Bronchial smooth muscle cell (primary cell): Measurements from ENCODE around the gene DLEU7. TPM values are rescaled to one million over a fixed set of nuclear protein-coding genes. Genes with fewer than 3 reads are reported as not detected.

Source experiments
- total RNA-seq: library from RNA; depleted of rRNA; stranded (reverse); fragments of >200 nt; gene quantifications from 2 replicates; pipeline ENCODE4 v1.2.1, GENCODE V29; 2014

DLEU7 gene
- total RNA-seq: not detected in 2 replicates

DNA sequence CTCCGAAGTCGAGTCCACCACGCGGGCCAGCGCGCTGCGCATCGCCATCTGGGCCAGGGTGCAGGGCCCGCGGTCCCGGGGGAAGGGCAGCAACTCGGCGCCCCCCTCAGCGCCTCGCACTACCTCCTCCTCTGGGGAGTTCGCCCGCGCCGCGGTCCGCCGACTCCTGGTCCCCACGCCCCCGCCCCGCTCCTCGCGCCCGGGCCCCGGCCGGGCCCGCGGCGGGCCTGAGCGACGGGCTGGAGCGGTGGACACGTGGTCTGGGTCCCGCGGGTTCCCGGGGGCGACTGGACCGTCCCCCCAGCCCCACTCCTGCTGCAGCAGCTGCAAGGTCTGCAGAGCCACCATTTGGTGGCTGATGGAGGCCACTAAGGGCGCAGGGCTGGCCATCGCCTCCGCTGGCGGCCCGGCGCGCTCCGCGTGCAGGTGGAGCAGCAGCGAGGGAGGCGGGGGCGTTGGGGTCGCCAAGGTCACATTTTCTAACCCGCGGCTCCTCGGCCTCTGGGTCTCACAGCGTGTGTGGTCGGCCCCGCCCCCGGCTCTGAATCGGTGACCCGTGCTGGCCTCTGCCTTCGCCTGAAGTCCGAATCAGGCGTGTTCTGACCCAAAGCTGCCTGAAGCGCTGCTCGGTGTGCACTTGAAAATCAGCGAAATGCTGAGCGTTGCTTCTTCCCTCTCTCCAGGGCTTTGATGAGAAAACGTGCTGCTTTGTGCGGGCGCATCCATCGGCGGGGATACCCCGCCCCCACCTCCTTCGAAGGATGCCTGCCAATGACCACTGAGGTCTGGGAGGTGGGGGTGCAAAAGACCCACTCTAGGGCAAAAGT, at the start of gene DLEU7:
Gene DLEU7, minus strand, starts transcription at position 436 of the 827 bp plus-strand sequence. Its CDS starts 46 bp downstream, at position 390.

Other genes with a start within 250 kb of the DLEU7 start
- 37.9 and 38.5 TPM in 2 replicates for gene RNASEH2B, start 66.1 kb upstream of the DLEU7 start, total RNA-seq